HG03342 (cell line): Measurements from ENCODE around the gene SAMHD1.
"Not testable (repeated sequence)": the region's sequence is repeated elsewhere in the genome, so short reads cannot be mapped to it uniquely, and the experiment has no call there.

Experiments
- ATAC-seq: cut with Tn5 transposase; IDR thresholded peaks from one replicate; pipeline ENCODE4 v1.9.1; 2021; ENCODE audit warnings: mild to moderate bottlenecking, moderate library complexity; ENCODE audit not compliant: unreplicated experiment

The SAMHD1 gene

GRCh38 chr20:36956674-36957073 is 5.2 kb upstream of the SAMHD1 start:
- ATAC-seq, result no peak

- ATAC-seq, result no peak
These were observed 4.5 kb upstream of the SAMHD1 start for GRCh38 chr20:36956016-36956415.

GRCh38 chr20:36951979-36952738 is 651 bp upstream of the SAMHD1 start:
- ATAC-seq, result no peak

GRCh38 chr20:36950414-36951197 is 902 bp downstream of the SAMHD1 start:
- ATAC-seq, result no peak

GRCh38 chr20:36941401-36941835 is 10.1 kb downstream of the SAMHD1 start:
- no peak for ATAC-seq

GRCh38 chr20:36937402-36937770 is 14.1 kb downstream of the SAMHD1 start:
- ATAC-seq, result no peak

- ATAC-seq, result not testable (repeated sequence)
These were observed 14.6 kb downstream of the SAMHD1 start for GRCh38 chr20:36936761-36937401.

GRCh38 chr20:36936341-36936740 is 15.2 kb downstream of the SAMHD1 start:
- ATAC-seq, result no peak

GRCh38 chr20:36933571-36933970 is 17.9 kb downstream of the SAMHD1 start:
- ATAC-seq, result not testable (repeated sequence)

- no peak for ATAC-seq
These were observed 18.8 kb downstream of the SAMHD1 start for GRCh38 chr20:36932476-36933426.

- not testable (repeated sequence) for ATAC-seq
These were observed 19.4 kb downstream of the SAMHD1 start for GRCh38 chr20:36932067-36932466.

- no peak for ATAC-seq
These were observed 21.8 kb downstream of the SAMHD1 start for GRCh38 chr20:36929691-36930090.

GRCh38 chr20:36929290-36929689 is 22.2 kb downstream of the SAMHD1 start:
- no peak for ATAC-seq

- no peak for ATAC-seq
These were observed 23.8 kb downstream of the SAMHD1 start for GRCh38 chr20:36927704-36928103.

GRCh38 chr20:36926653-36927200 is 24.8 kb downstream of the SAMHD1 start:
- ATAC-seq, result no peak

GRCh38 chr20:36925234-36925633 is 26.3 kb downstream of the SAMHD1 start:
- ATAC-seq, result no peak

- no peak for ATAC-seq
These were observed 27.1 kb downstream of the SAMHD1 start for GRCh38 chr20:36924167-36925045.

GRCh38 chr20:36920334-36920730 is 31.2 kb downstream of the SAMHD1 start:
- no peak for ATAC-seq

- no peak for ATAC-seq
These were observed 31.7 kb downstream of the SAMHD1 start for GRCh38 chr20:36919715-36920333.
